Trophoblast cell (in vitro differentiated cells and primary cell): ENCODE results near the gene VTI1A.
A peak's percentile ranks its signal among the peaks of the same experiment; 100 is the strongest.

Experiments
- DNase-seq, 2 donors: peaks; one replicate each; pipeline ENCODE4 v3.0.0-alpha.2; 2016
- H2AFZ ChIP-seq: 2 replicates; pipeline ENCODE4 v1.6.1; 2013; ENCODE audit warnings: low read length, moderate library complexity, mild to moderate bottlenecking; ENCODE audit not compliant: insufficient read depth, poor library complexity
- H2AK5ac ChIP-seq: 2 replicates; pipeline ENCODE4 v1.6.1; 2013; ENCODE audit warnings: mild to moderate bottlenecking, low read length
- H2BK120ac ChIP-seq: 2 replicates; pipeline ENCODE4 v1.6.1; 2013; ENCODE audit warnings: low read length, mild to moderate bottlenecking, moderate library complexity; ENCODE audit not compliant: insufficient read depth, poor library complexity
- H2BK12ac ChIP-seq: 2 replicates; pipeline ENCODE4 v1.6.1; 2013; ENCODE audit warnings: mild to moderate bottlenecking, low read length, moderate library complexity
- H2BK5ac ChIP-seq: 2 replicates; pipeline ENCODE4 v1.6.1; 2013; ENCODE audit warnings: low read length, low read depth, moderate library complexity, mild to moderate bottlenecking; ENCODE audit not compliant: poor library complexity
- H3K14ac ChIP-seq: 2 replicates; pipeline ENCODE4 v1.6.1; 2013; ENCODE audit warnings: mild to moderate bottlenecking, low read length
- H3K18ac ChIP-seq: 2 replicates; pipeline ENCODE4 v1.6.1; 2013; ENCODE audit warnings: mild to moderate bottlenecking, low read length
- H3K23ac ChIP-seq: 2 replicates; pipeline ENCODE4 v1.6.1; 2013; ENCODE audit warnings: low read length
- H3K27ac ChIP-seq: 2 replicates; pipeline ENCODE4 v1.5.1; 2013; ENCODE audit warnings: low read depth, mild to moderate bottlenecking, inconsistent platforms, low read length, moderate library complexity
- H3K27me3 ChIP-seq: 2 replicates; pipeline ENCODE4 v1.6.1; 2013; ENCODE audit warnings: inconsistent platforms, mild to moderate bottlenecking, low read length, moderate library complexity; ENCODE audit not compliant: insufficient read depth
- H3K36me3 ChIP-seq, 2 experiments: 1 replicate in 1 of 2; 2 replicates in 1 of 2; pipeline ENCODE4 v1.6.1; 2013; ENCODE audit warnings: low read length in 2 of 2, mild to moderate bottlenecking in 2 of 2, moderate library complexity in 1 of 2; ENCODE audit not compliant: insufficient read depth in 2 of 2, control insufficient read depth in 1 of 2
- H3K4ac ChIP-seq: 2 replicates; pipeline ENCODE4 v1.6.1; 2013; ENCODE audit warnings: low read depth, mild to moderate bottlenecking, low read length, moderate library complexity
- H3K4me1 ChIP-seq, 2 experiments: 1 replicate in 1 of 2; 2 replicates in 1 of 2; pipeline ENCODE4 v1.6.1; 2013; ENCODE audit warnings: low read length in 2 of 2, mild to moderate bottlenecking in 2 of 2, moderate library complexity in 1 of 2; ENCODE audit not compliant: insufficient read depth in 2 of 2, control insufficient read depth in 1 of 2
- H3K4me2 ChIP-seq: 2 replicates; pipeline ENCODE4 v1.6.1; 2013; ENCODE audit warnings: inconsistent platforms, mild to moderate bottlenecking, low read length, moderate library complexity
- H3K4me3 ChIP-seq: 2 replicates; pipeline ENCODE4 v1.5.1; 2013; ENCODE audit warnings: mild to moderate bottlenecking, low read depth, low read length, inconsistent platforms
- H3K79me1 ChIP-seq: one replicate; pipeline ENCODE4 v1.6.1; 2013; ENCODE audit warnings: low read length
- H3K79me2 ChIP-seq: 2 replicates; pipeline ENCODE4 v1.6.1; 2013; ENCODE audit warnings: low read length, mild to moderate bottlenecking; ENCODE audit not compliant: control insufficient read depth, insufficient read depth, poor library complexity
- H3K9ac ChIP-seq: 2 replicates; pipeline ENCODE4 v1.6.1; 2013; ENCODE audit warnings: mild to moderate bottlenecking, low read length
- H3K9me3 ChIP-seq: 2 replicates; pipeline ENCODE4 v1.6.1; 2013; ENCODE audit warnings: low read depth, mild to moderate bottlenecking, control low read depth, inconsistent platforms, low read length; ENCODE audit not compliant: insufficient read depth
- H4K12ac ChIP-seq: 2 replicates; pipeline ENCODE4 v1.6.1; 2013; ENCODE audit warnings: low read depth, mild to moderate bottlenecking, low read length, moderate library complexity
- H4K8ac ChIP-seq: 2 replicates; pipeline ENCODE4 v1.6.1; 2013; ENCODE audit warnings: low read depth, mild to moderate bottlenecking, low read length, moderate library complexity
- H4K91ac ChIP-seq: one replicate; pipeline ENCODE4 v1.6.1; 2013; ENCODE audit warnings: low read depth, mild to moderate bottlenecking, low read length, moderate library complexity
- WGBS: extraction: QIAGEN DNeasy Blood & Tissue Kit; methylation state at CpG from one replicate; pipeline ENCODE4 v1.1.7; 2013; ENCODE audit warnings: missing lambda C conversion rate; ENCODE audit not compliant: insufficient read length, insufficient coverage; ENCODE audit errors: extremely low coverage; 5-methylcytosine and 5-hydroxymethylcytosine counted together

VTI1A gene

DNA sequence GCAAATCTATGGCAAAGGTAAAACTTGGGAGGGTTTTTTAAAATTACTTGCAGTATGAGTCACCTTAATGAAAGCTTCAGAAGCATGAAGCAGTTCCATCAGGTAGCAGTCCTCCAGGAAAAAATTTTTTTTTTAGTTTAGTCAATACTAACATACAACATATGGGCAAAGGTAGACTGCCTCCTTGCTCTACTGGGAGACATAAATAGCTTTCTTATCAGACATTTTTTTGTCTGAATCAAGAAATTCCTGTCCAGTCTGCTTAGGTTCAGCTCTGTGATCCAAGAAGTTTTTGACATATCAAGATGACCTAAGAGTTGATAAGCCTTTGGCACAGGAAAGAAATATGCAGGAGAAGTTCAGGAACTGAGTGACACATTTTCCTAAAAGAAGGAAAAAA lies 331.6 kb downstream of the VTI1A start:
- H4K91ac ChIP-seq: no peak overlapping the region
- H3K79me1 ChIP-seq: peaks cover 16% of the 10 kb centered on the region
- H2BK5ac ChIP-seq: no peak overlapping the region
- no peak overlapping the region for H4K12ac ChIP-seq
- no peak overlapping the region for H2AK5ac ChIP-seq
- H3K79me2 ChIP-seq: peaks cover 2% of the 10 kb centered on the region
- H3K4me2 ChIP-seq: no peak overlapping the region
- no peak overlapping the region for H2BK12ac ChIP-seq
- peak; percentile 65 to 97 for DNase-seq
- H3K23ac ChIP-seq: no peak overlapping the region
- no peaks in the 10 kb centered on the region for H3K36me3 ChIP-seq
- no peaks in the 10 kb centered on the region for H3K9me3 ChIP-seq
- H2BK120ac ChIP-seq: no peak overlapping the region
- no peak overlapping the region for H3K9ac ChIP-seq
- H3K18ac ChIP-seq: no peak overlapping the region
- H3K4me1 ChIP-seq: peaks cover 13 to 22% of the 10 kb centered on the region in 2 experiments
- H4K8ac ChIP-seq: no peak overlapping the region
- no peak overlapping the region for H3K4ac ChIP-seq
- H2AFZ ChIP-seq: no peak overlapping the region
- no peak overlapping the region for H3K4me3 ChIP-seq
- H3K27ac ChIP-seq: peak overlapping the region; percentile 82
- H3K14ac ChIP-seq: no peak overlapping the region
- no peaks in the 10 kb centered on the region for H3K27me3 ChIP-seq

DNA sequence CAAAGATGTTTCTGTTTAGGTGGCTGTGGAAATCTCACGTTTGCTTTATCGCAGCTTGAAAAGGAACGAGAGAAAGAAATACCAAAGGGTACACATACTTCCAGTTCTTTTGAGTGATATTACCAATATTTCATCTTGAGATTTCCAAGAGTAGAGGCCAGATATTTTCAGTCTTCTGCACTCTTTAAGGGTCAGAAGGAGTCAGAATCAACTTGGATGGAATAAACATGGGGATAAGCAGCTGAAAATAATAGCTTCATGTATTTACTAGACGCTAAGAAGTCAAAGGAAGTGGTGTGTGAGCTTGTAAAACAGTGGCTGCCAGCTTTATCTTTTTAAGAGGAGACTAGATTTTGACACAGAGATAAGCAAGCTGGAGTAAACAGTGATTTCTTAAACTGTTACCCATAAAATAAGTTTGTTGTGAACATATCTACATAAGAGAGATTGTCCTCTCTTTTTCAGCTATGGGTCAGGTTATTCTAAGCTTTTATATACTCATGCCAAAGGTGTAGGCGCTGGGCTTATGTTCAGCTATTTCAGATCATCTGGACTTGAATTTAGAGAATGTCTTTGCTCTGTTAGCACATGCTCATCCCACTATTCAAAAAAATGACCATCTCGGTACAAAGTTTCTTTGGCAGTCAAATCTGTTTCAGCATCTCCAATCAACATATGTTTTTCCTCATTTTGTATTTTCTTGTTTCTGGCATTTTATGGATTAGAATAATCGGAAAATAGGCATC lies 332.2 kb downstream of the VTI1A start:
- Histone ChIP-seq H4K8ac (no peak overlapping the region), H3K4me1 (peaks cover 15 to 22% of the 10 kb centered on the region in 2 experiments), H3K23ac (no peak overlapping the region), H4K91ac (no peak overlapping the region), H3K27ac (peak overlapping the region; percentile 82), H2AK5ac (no peak overlapping the region), H3K4me3 (no peak overlapping the region), H3K36me3 (no peaks in the 10 kb centered on the region), H3K9me3 (no peaks in the 10 kb centered on the region), H3K18ac (no peak overlapping the region), H2BK5ac (no peak overlapping the region), H3K9ac (no peak overlapping the region), H3K27me3 (no peaks in the 10 kb centered on the region), H3K14ac (no peak overlapping the region), H3K4me2 (no peak overlapping the region), H2AFZ (no peak overlapping the region), H3K4ac (no peak overlapping the region), H2BK120ac (no peak overlapping the region), H3K79me1 (peaks cover 13% of the 10 kb centered on the region), H3K79me2 (peaks cover 2% of the 10 kb centered on the region), H4K12ac (no peak overlapping the region), H2BK12ac (no peak overlapping the region)
- DNase-seq: peak in 1 of 2 donors; percentile 57
- no CpG with 5 or more reads among the region's 7 CpGs for WGBS

DNA sequence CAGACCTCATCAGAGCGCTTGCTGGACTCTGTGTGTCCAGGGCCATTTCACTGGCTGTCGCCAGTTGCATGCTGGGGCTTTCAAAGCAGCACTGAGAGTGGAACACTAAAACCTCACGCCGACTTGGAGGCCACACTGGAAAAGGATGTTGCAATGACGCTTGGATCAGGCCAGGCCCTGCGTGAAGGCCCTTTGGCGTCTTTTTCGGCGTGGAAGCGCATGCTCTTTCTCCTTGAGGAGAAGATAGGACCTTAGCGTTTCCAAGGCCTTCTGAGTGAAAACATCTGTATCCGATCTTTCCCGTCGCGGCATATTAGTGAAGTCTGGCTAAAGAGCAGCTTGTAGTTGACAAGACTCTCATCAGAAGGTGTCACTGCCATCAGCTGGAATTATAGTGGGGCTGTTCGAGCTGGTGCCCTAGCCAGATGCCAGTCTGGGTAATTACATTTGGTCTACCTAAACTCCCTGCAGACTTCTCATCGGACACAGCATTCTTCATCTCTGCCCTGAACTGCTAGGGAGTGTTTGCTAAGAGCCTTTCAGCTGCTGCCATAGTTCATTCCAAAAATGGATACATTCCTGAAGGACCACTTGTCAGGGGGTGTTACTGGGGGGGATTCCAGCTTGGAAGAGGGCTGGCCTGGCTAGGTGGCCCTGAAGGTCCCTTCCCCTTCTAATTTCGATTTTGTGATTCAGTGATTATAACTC lies 335.3 kb downstream of the VTI1A start:
- H2BK120ac ChIP-seq: no peak overlapping the region
- no peaks in the 10 kb centered on the region for H3K27me3 ChIP-seq
- H3K9me3 ChIP-seq: no peaks in the 10 kb centered on the region
- no peak overlapping the region for H2BK5ac ChIP-seq
- no peak overlapping the region for H3K4ac ChIP-seq
- no CpG with 5 or more reads among the region's 18 CpGs for WGBS
- no peak overlapping the region for H2AFZ ChIP-seq
- H3K4me3 ChIP-seq: no peak overlapping the region
- H4K91ac ChIP-seq: peak overlapping the region; percentile 70
- H3K36me3 ChIP-seq: no peaks in the 10 kb centered on the region
- H3K14ac ChIP-seq: no peak overlapping the region
- no peak overlapping the region for H3K9ac ChIP-seq
- no peak overlapping the region for H3K27ac ChIP-seq
- H3K4me1 ChIP-seq: peaks cover 13 to 14% of the 10 kb centered on the region in 2 experiments
- H3K23ac ChIP-seq: no peak overlapping the region
- peak overlapping the region; percentile 3 for H3K4me2 ChIP-seq
- no peak for DNase-seq
- H4K12ac ChIP-seq: no peak overlapping the region
- H2BK12ac ChIP-seq: peak overlapping the region; percentile 3
- H3K18ac ChIP-seq: no peak overlapping the region
- peak overlapping the region; percentile 18 for H2AK5ac ChIP-seq
- peaks cover 13% of the 10 kb centered on the region for H3K79me1 ChIP-seq
- H4K8ac ChIP-seq: no peak overlapping the region
- H3K79me2 ChIP-seq: peaks cover 2% of the 10 kb centered on the region

DNA sequence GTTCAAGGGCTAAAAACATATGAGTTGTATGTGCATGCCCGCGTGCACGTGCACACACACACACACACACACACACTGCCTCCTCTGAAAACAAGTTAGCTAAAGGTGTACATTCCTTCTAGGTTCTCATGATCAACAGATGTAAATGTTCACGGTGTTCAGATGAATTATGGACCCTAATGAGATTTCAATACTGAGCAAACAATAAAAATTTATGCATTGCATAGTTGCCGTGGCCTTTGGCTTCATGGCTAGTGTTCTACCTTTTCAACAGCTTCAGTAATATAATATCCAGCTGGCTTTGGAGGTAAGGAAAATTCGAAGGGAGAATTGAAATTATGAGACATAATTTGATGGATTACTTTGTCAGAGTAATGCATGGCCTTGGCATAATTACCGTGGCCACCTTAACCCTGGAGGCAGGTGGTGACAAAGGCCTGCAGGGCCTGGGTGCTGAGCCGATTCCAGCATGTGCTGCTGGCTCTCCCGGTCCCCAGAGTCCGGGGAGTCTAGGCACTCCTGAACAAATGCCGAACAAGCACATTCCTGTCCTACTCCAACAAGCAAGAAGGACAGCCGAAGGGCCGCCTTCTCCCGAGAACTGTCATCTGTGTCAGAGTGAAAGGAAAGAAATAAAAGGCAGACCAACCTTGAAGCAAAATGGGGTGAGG lies 336.5 kb downstream of the VTI1A start:
- peaks cover 8% of the 10 kb centered on the region for H3K79me1 ChIP-seq
- no peak overlapping the region for H3K4me3 ChIP-seq
- no peak overlapping the region for H3K4me2 ChIP-seq
- no peak overlapping the region for H3K14ac ChIP-seq
- H3K79me2 ChIP-seq: no peaks in the 10 kb centered on the region
- no peak overlapping the region for H3K23ac ChIP-seq
- H2BK12ac ChIP-seq: no peak overlapping the region
- H4K12ac ChIP-seq: no peak overlapping the region
- H2AFZ ChIP-seq: no peak overlapping the region
- H3K4me1 ChIP-seq: peaks cover 7 to 10% of the 10 kb centered on the region in 2 experiments
- no peak overlapping the region for H2AK5ac ChIP-seq
- H4K8ac ChIP-seq: no peak overlapping the region
- H4K91ac ChIP-seq: no peak overlapping the region
- H2BK5ac ChIP-seq: no peak overlapping the region
- peak overlapping the region; percentile 27 for H3K27ac ChIP-seq
- H3K36me3 ChIP-seq: no peaks in the 10 kb centered on the region
- no peak overlapping the region for H3K4ac ChIP-seq
- H3K27me3 ChIP-seq: no peaks in the 10 kb centered on the region
- H3K18ac ChIP-seq: peak overlapping the region; percentile 66
- WGBS: no CpG with 5 or more reads among the region's 14 CpGs
- no peaks in the 10 kb centered on the region for H3K9me3 ChIP-seq
- no peak overlapping the region for H3K9ac ChIP-seq
- DNase-seq: peak in 1 of 2 donors; percentile 47
- peak overlapping the region; percentile 24 for H2BK120ac ChIP-seq
